ENCODE results near the gene ROBO1.

Gene ROBO1

DNA sequence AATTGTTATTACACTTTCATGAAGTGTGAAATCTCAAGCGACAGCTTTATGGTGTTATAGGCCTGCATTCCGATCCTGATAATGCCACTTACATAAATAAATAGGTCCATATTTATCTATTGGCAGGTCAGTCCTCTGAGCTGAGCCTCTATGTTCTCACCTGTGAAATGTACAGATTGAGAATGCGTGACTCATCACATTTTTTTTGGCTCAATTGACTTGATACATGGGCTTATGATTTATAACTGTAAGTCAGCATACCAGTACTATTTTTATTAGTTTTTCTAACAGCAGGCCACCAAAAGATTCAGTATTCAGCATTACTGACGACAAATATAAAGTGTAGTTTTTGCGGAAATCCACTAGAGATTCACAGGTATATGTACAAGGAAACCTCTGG is 344.4 kb downstream of the ROBO1 start:
- Histone ChIP-seq H3K4me1 (ENCODE audit: control insufficient read depth in 1 of 2, insufficient read depth in 1 of 2, low read depth in 1 of 2, low read length in 1 of 2) (no peaks in the 10 kb centered on the region), H3K4me3 (ENCODE audit: low read depth in 1 of 2, low read length in 1 of 2) (no peak overlapping the region)
- TF ChIP-seq, protein P1, sequence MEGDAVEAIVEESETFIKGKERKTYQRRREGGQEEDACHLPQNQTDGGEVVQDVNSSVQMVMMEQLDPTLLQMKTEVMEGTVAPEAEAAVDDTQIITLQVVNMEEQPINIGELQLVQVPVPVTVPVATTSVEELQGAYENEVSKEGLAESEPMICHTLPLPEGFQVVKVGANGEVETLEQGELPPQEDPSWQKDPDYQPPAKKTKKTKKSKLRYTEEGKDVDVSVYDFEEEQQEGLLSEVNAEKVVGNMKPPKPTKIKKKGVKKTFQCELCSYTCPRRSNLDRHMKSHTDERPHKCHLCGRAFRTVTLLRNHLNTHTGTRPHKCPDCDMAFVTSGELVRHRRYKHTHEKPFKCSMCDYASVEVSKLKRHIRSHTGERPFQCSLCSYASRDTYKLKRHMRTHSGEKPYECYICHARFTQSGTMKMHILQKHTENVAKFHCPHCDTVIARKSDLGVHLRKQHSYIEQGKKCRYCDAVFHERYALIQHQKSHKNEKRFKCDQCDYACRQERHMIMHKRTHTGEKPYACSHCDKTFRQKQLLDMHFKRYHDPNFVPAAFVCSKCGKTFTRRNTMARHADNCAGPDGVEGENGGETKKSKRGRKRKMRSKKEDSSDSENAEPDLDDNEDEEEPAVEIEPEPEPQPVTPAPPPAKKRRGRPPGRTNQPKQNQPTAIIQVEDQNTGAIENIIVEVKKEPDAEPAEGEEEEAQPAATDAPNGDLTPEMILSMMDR (IDR thresholded peaks at IDR 0.05) = no peak

DNA sequence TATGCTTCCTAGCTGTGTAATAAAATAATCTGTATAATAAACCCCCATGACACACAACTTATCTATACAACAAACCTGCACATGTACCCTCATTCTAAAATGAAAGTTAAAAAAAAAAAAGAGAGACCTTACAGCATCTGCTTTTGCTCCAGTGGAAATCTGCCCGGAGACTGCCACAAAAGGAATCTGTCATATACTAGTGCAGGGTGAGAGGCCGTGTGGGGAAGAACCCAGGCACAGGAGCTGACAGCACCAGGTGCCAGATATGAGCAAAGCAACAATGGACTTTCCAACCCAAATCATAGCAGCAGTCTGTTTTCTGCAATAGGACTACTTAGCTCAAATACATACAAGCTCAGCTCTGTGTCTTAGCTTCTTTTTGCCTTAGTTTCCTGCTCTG is 346.5 kb downstream of the ROBO1 start:
- H3K9me3 ChIP-seq = no peaks in the 10 kb centered on the region
- H3K27ac ChIP-seq = no peak overlapping the region
- H3K36me3 ChIP-seq = no peaks in the 10 kb centered on the region
- TF ChIP-seq, protein P1 (IDR thresholded peaks at IDR 0.05) = no peak
- H3K27me3 ChIP-seq = no peaks in the 10 kb centered on the region
- H3K4me3 ChIP-seq (ENCODE audit: low read depth in 1 of 2, low read length in 1 of 2) = no peak overlapping the region
- no peaks in the 10 kb centered on the region for H3K4me1 ChIP-seq (ENCODE audit: control insufficient read depth in 1 of 2, insufficient read depth in 1 of 2, low read depth in 1 of 2, low read length in 1 of 2)

More for the DNA sequence above, 344.4 kb downstream of the ROBO1 start:
- no peak overlapping the region for H3K27ac ChIP-seq
- no peaks in the 10 kb centered on the region for H3K36me3 ChIP-seq
- H3K9me3 ChIP-seq = no peaks in the 10 kb centered on the region
- no peaks in the 10 kb centered on the region for H3K27me3 ChIP-seq

DNA sequence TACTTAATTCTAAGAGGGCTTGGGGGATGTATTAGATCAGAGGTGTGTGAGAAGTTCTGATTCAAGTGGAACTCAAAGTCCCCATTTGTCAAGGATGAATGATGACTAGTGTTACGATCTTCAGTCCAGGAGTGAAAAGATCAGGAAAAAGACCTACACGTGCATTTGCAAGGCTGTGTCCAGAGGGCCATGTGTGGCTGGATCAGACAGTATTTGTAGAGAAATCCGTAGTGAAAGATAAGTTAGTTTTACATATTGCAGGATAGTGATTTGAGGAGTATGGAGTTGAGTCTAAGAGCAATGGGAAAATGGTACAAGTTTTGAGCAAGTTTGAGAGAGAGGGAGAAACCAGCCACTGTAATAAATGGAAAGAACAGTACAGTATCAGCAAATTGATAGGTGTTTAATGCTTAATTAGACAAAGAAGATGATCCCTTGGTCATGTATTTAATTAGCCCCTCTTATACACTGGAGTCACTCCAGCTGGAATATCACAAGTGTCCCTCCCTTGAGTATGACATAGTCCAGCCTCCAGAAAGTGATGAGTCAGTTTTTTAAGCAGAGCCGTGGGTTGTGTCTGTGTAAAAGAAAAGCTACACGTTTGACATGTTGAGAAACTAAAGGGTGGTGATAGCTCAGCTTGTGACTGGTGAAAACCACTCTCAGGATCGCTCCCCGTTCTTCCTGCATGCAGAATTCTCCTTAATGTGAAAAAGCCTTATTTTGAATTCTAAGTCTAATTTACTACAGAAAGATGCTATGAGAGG is 348.8 kb downstream of the ROBO1 start:
- TF ChIP-seq, protein P1 (IDR thresholded peaks at IDR 0.05) = no peak
- no peak overlapping the region for H3K27ac ChIP-seq
- no peaks in the 10 kb centered on the region for H3K36me3 ChIP-seq
- H3K9me3 ChIP-seq = no peaks in the 10 kb centered on the region
- no peaks in the 10 kb centered on the region for H3K4me1 ChIP-seq (ENCODE audit: control insufficient read depth in 1 of 2, insufficient read depth in 1 of 2, low read depth in 1 of 2, low read length in 1 of 2)
- H3K27me3 ChIP-seq = no peaks in the 10 kb centered on the region
- H3K4me3 ChIP-seq (ENCODE audit: low read depth in 1 of 2, low read length in 1 of 2) = no peak overlapping the region

GRCh38 chr3:79415356-79415755 is 352.4 kb downstream of the ROBO1 start:
- no peaks in the 10 kb centered on the region for H3K4me1 ChIP-seq (ENCODE audit: control insufficient read depth in 1 of 2, insufficient read depth in 1 of 2, low read depth in 1 of 2, low read length in 1 of 2)
- H3K27ac ChIP-seq = no peak overlapping the region
- H3K4me3 ChIP-seq (ENCODE audit: low read depth in 1 of 2, low read length in 1 of 2) = no peak overlapping the region

DNA sequence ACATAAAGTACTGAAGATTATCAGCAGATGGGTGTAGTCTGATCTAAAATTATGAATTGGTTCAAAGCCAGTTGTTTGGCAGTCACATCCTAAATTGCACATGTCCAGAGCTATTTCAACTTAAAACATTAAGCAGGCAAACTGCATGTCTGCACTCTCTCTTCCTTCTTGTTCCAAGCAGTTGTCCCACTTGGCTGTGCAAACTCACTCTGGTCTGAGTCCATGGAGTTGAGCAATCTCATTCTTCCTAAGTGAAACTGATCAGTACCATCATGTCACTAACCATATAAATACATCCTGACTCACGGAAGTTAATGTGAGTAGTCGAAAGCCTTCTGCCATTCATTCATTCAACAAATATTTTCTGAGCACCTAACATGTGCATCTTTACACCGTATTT is 353.0 kb downstream of the ROBO1 start:
- H3K9me3 ChIP-seq = no peaks in the 10 kb centered on the region
- no peak overlapping the region for H3K4me3 ChIP-seq (ENCODE audit: low read depth in 1 of 2, low read length in 1 of 2)
- no peaks in the 10 kb centered on the region for H3K36me3 ChIP-seq
- H3K27me3 ChIP-seq = no peaks in the 10 kb centered on the region
- no peak overlapping the region for H3K27ac ChIP-seq
- TF ChIP-seq, protein P1 (IDR thresholded peaks at IDR 0.05) = no peak
- H3K4me1 ChIP-seq (ENCODE audit: control insufficient read depth in 1 of 2, insufficient read depth in 1 of 2, low read depth in 1 of 2, low read length in 1 of 2) = no peaks in the 10 kb centered on the region

More at GRCh38 chr3:79415356-79415755, 352.4 kb downstream of the ROBO1 start:
- Histone ChIP-seq H3K27me3 (no peaks in the 10 kb centered on the region), H3K36me3 (no peaks in the 10 kb centered on the region), H3K9me3 (no peaks in the 10 kb centered on the region)
- TF ChIP-seq, protein P1 (IDR thresholded peaks at IDR 0.05) = no peak
